GM12878 (cell line): Measurements from ENCODE around the gene ZNF329. TPM values are rescaled to one million over a fixed set of nuclear protein-coding genes. Genes with fewer than 3 reads are reported as not detected.

Experiments
- ATAC-seq: fragments of 200-7000 bp; cut with Tn5 transposase; 3 replicates; pipeline ENCODE4 v1.9.1; 2020; ENCODE audit warnings: mild to moderate bottlenecking, moderate library complexity
- BruUV-seq: library from RNA; stranded (reverse); fragments of 400-500 nt; replicated peaks from 2 replicates; lab custom pipeline; 2021; lab: Mats Ljungman, UMichigan
- CTCF ChIA-PET: fragments of 300-600 bp; sonication (Branson Sonifier 250); formaldehyde crosslinking; extraction: SDS; loops from one replicate; lab custom pipeline; 2021; ENCODE audit warnings: inconsistent platforms; lab: Yijun Ruan, JAX
- POLR2A ChIA-PET: fragments of 350-600 bp; formaldehyde crosslinking; extraction: SDS; loops from one replicate; lab custom pipeline; 2021; ENCODE audit warnings: inconsistent platforms; lab: Charles Lee
- RAD21 ChIA-PET: fragments of 300-600 bp; sonication (Branson Sonifier 250); formaldehyde crosslinking; loops from one replicate; lab custom pipeline; 2023; ENCODE audit warnings: antibody characterized with exemption; ENCODE audit not compliant: unreplicated experiment; lab: Charles Lee
- SMC1A ChIA-PET: fragments of 300-600 bp; sonication (Branson Sonifier 250); formaldehyde crosslinking; loops from one replicate; lab custom pipeline; 2023; ENCODE audit not compliant: unreplicated experiment, uncharacterized antibody; lab: Charles Lee
- DNase-seq: peaks from one replicate; pipeline ENCODE4 v3.0.0-alpha.2; 2011; ENCODE audit warnings: low read depth, low spot score
- FAIRE-seq: peaks from 3 replicates; lab custom pipeline; 2011; peaks lifted over from hg19 to GRCh38; lab: Jason Lieb, UNC
- H2AFZ ChIP-seq: 2 replicates; pipeline ENCODE4 v1.6.0; 2011; ENCODE audit warnings: low read depth, low read length, control low read depth; ENCODE audit not compliant: control insufficient read depth
- H3K27ac ChIP-seq: 2 replicates; pipeline ENCODE4 v1.5.1; 2011; ENCODE audit warnings: control low read depth; ENCODE audit not compliant: control insufficient read depth, insufficient read depth
- H3K27me3 ChIP-seq, 2 experiments: replicated peaks in 1 of 2; 2 replicates each; pipeline versions ENCODE4 v1.6.0 to v1.6.1; 2011; ENCODE audit warnings: low read length in 1 of 2; ENCODE audit not compliant: control insufficient read depth in 2 of 2, insufficient read depth in 2 of 2
- H3K36me3 ChIP-seq, 2 experiments: 2 replicates each; pipeline ENCODE4 v1.5.1; 2011; ENCODE audit warnings: low read length in 1 of 2; ENCODE audit not compliant: control insufficient read depth in 2 of 2, insufficient read depth in 2 of 2
- H3K4me1 ChIP-seq: 2 replicates; pipeline ENCODE4 v1.6.1; 2011; ENCODE audit warnings: mild to moderate bottlenecking, low read length, moderate library complexity, mixed read lengths; ENCODE audit not compliant: control insufficient read depth, insufficient read depth
- H3K4me2 ChIP-seq: 2 replicates; pipeline ENCODE4 v1.6.0; 2011; ENCODE audit warnings: control low read depth; ENCODE audit not compliant: control insufficient read depth, insufficient read depth
- H3K4me3 ChIP-seq: fragments of 200-600 bp; sonication (generic); 2 replicates; pipeline ENCODE4 v1.5.1; 2016
- H3K79me2 ChIP-seq: 2 replicates; pipeline ENCODE4 v1.6.0; 2011; ENCODE audit warnings: low read length; ENCODE audit not compliant: control insufficient read depth, insufficient read depth
- H3K9ac ChIP-seq: 2 replicates; pipeline ENCODE4 v1.8.0; 2011; ENCODE audit warnings: low read length, control low read depth, mixed read lengths; ENCODE audit not compliant: control insufficient read depth, insufficient read depth
- H3K9me3 ChIP-seq: replicated peaks from 3 replicates; pipeline ENCODE4 v1.5.1; 2011; ENCODE audit warnings: mild to moderate bottlenecking, low read length; ENCODE audit not compliant: control insufficient read depth, insufficient read depth
- H4K20me1 ChIP-seq: 2 replicates; pipeline ENCODE4 v1.6.0; 2011; ENCODE audit not compliant: control insufficient read depth, insufficient read depth
- BRCA1 ChIP-seq: IDR thresholded peaks from 2 replicates; pipeline ENCODE4 v1.6.1; 2011; ENCODE audit warnings: low read depth, low read length, improper control_type of control experiment
- CBFB ChIP-seq: IDR thresholded peaks from 2 replicates; pipeline ENCODE4 v1.6.1; 2016; ENCODE audit warnings: antibody characterized with exemption, low read depth
- CBX5 ChIP-seq: sonication (generic); IDR thresholded peaks from 2 replicates; pipeline ENCODE4 v1.6.1; 2016; ENCODE audit warnings: low read depth, moderate library complexity, mild to moderate bottlenecking, inconsistent platforms
- CHD2 ChIP-seq: IDR thresholded peaks from 2 replicates; pipeline ENCODE4 v1.6.1; 2011; ENCODE audit warnings: low read depth, low read length, improper control_type of control experiment, borderline replicate concordance
- E2F4 ChIP-seq: IDR thresholded peaks from 2 replicates; pipeline ENCODE4 v1.6.1; 2012; ENCODE audit warnings: low read depth, low read length, improper control_type of control experiment
- EP300 ChIP-seq, 2 experiments: fragments of 150-350 bp in 1 of 2; IDR thresholded peaks; 2 replicates each; pipeline ENCODE4 v1.6.1; 2011 to 2012; ENCODE audit warnings: low read depth in 2 of 2, low read length in 2 of 2, borderline replicate concordance in 1 of 2, improper control_type of control experiment in 1 of 2, inconsistent platforms in 1 of 2; ENCODE audit not compliant: control insufficient read depth in 1 of 2
- FOS ChIP-seq: IDR thresholded peaks from 3 replicates; pipeline ENCODE4 v1.6.1; 2011; ENCODE audit warnings: borderline replicate concordance; ENCODE audit not compliant: insufficient read length; ENCODE audit errors: extremely low read depth
- GATAD2B ChIP-seq: fragments of 450-650 bp; conservative IDR thresholded peaks from 2 replicates; pipeline ENCODE4 v1.6.1; 2017; ENCODE audit warnings: low read depth, mild to moderate bottlenecking, moderate library complexity
- IKZF1 ChIP-seq: fragments of 450-650 bp; conservative IDR thresholded peaks from 2 replicates; pipeline ENCODE4 v1.6.1; 2017; ENCODE audit warnings: antibody characterized with exemption, mild to moderate bottlenecking
- KAT2A ChIP-seq: conservative IDR thresholded peaks from 2 replicates; pipeline ENCODE4 v1.6.1; 2011; ENCODE audit warnings: low read depth, low read length; ENCODE audit not compliant: control insufficient read depth
- NFYB ChIP-seq: IDR thresholded peaks from 2 replicates; pipeline ENCODE4 v1.6.1; 2011; ENCODE audit warnings: low read depth, mild to moderate bottlenecking, low read length, improper control_type of control experiment, moderate library complexity; ENCODE audit not compliant: insufficient read depth
- NR2C1 ChIP-seq: fragments of 450-650 bp; IDR thresholded peaks from 2 replicates; pipeline ENCODE4 v1.6.1; 2017; ENCODE audit warnings: antibody characterized with exemption, mild to moderate bottlenecking, moderate library complexity
- PML ChIP-seq: IDR thresholded peaks from 2 replicates; pipeline ENCODE4 v1.6.1; 2012; ENCODE audit warnings: low read length, inconsistent platforms
- POLR2AphosphoS5 ChIP-seq: IDR thresholded peaks from 2 replicates; pipeline ENCODE4 v1.6.1; 2011; ENCODE audit warnings: mild to moderate bottlenecking, low read length, inconsistent platforms
- SPI1 ChIP-seq: IDR thresholded peaks from 2 replicates; pipeline ENCODE4 v1.6.1; 2011; ENCODE audit warnings: low read depth, mild to moderate bottlenecking, low read length, moderate library complexity, borderline replicate concordance; ENCODE audit not compliant: insufficient read depth
- TBL1XR1 ChIP-seq: IDR thresholded peaks from 2 replicates; pipeline ENCODE4 v1.6.1; 2012; ENCODE audit warnings: low read depth, low read length, improper control_type of control experiment
- USF1 ChIP-seq: IDR thresholded peaks from 2 replicates; pipeline ENCODE4 v1.6.1; 2011; ENCODE audit warnings: borderline replicate concordance, low read depth, mild to moderate bottlenecking, moderate library complexity, mixed read lengths, low read length; ENCODE audit not compliant: insufficient read depth; ENCODE audit errors: extremely low read length
- WGBS: methylation state at CpG from one replicate; pipeline ENCODE4 v1.1.6; 2016; ENCODE audit warnings: low lambda C conversion rate; ENCODE audit not compliant: insufficient replicate concordance, insufficient coverage; ENCODE audit errors: missing lambda C conversion rate; 5-methylcytosine and 5-hydroxymethylcytosine counted together
- in situ Hi-C: fragments of 300-500 bp; cut with MboI; formaldehyde crosslinking; loops from 9 replicates; pipeline ENCODE4 v1.14.3; 2018; ENCODE audit warnings: mixed read lengths
- intact Hi-C: fragments of 100-400 bp; cut with micrococcal nuclease; formaldehyde crosslinking; loops from one replicate; pipeline ENCODE4 v1.14.2; 2022; ENCODE audit not compliant: unreplicated experiment
- polyA plus RNA-seq, 11 experiments: library from polyadenylated mRNA; depleted of rRNA in 4 of 11; unstranded in 6 of 11; stranded (reverse) in 5 of 11; fragments of >200 nt; fragmentation: Nextera tagmentation in 4 of 11; fragmentation: Illumina TruSeq in 1 of 11; extraction: Ambion mirVana in 4 of 11; extraction: Trizol in 1 of 11; gene quantifications; 1 replicate in 1 of 11; 2 replicates in 10 of 11; pipeline versions ENCODE4 v1.2.1 to v1.2.3, GENCODE V29; 2011 to 2016; ENCODE audit warnings: inconsistent platforms in 2 of 11, missing spikeins in 2 of 11, low read depth in 1 of 11
- total RNA-seq, 4 experiments: library from RNA; depleted of rRNA in 3 of 4; stranded (reverse); fragments of >200 nt in 3 of 4; fragmentation: Illumina TruSeq in 1 of 4; extraction: Trizol in 1 of 4; gene quantifications; 2 replicates each; pipeline versions ENCODE4 v1.2.1 to v1.2.3, GENCODE V29; 2013 to 2021
- TF ChIP-seq, protein P1 (sequence below): IDR thresholded peaks from 2 replicates; pipeline ENCODE4 v1.6.1; 2011; ENCODE audit warnings: mild to moderate bottlenecking, low read depth, low read length, moderate library complexity; ENCODE audit not compliant: insufficient replicate concordance

The ZNF329 gene
- total and polyA plus RNA-seq, 10 of the 15 experiments (the other 5 are each of a cell fraction or from before 2014, with no cell fraction given) = 0.11 to 4.7 (median 0.56) TPM; not detected in 1

- Histone ChIP-seq H4K20me1 (no peaks in the 10 kb centered on the region), H3K36me3 (peaks cover 0 to 16% of the 10 kb centered on the region in 2 experiments; a peak in 3 of 4 replicates), H3K4me1 (no peaks in the 10 kb centered on the region), H3K27ac (no peak overlapping the region), H3K79me2 (no peaks in the 10 kb centered on the region), H3K4me3 (no peak overlapping the region), H3K27me3 (no peaks in the 10 kb centered on the region), H3K9me3 (peaks cover 64% of the 10 kb centered on the region), H3K9ac (no peak overlapping the region), H2AFZ (no peak overlapping the region), H3K4me2 (no peak overlapping the region)
- ATAC-seq (no peak), DNase-seq (no peak), FAIRE-seq (no peak)
- ChIA-PET CTCF (no interaction called here), POLR2A (no interaction called here), SMC1A (no interaction called here), RAD21 (interaction anchor here (0.6 kb wide), 1 partner anchor 27 kb away, joined by 3 read pairs; no protein-coding TSS in a partner anchor)
- 99% methylated on average over 6 of the region's 6 CpGs for WGBS
- BruUV-seq = no TSS peak
- in situ Hi-C loops = no loop called here
- intact Hi-C loops = no loop called here
- TF ChIP-seq PML = peak; percentile 38; the same call in 1 of the 2 replicates
- no peak for TF ChIP-seq FOS
- TF ChIP-seq CBX5 = peak; percentile 100
- no peak for TF ChIP-seq CHD2
- no peak for TF ChIP-seq TBL1XR1
- TF ChIP-seq EP300 (IDR thresholded peaks at IDR 0.05; ENCODE audit: borderline replicate concordance in 1 of 2, control insufficient read depth in 1 of 2, low read depth in 2 of 2, low read length in 2 of 2) = no peak
- TF ChIP-seq E2F4 = no peak
- TF ChIP-seq BRCA1 = no peak
- no peak for TF ChIP-seq IKZF1
- no peak for TF ChIP-seq SPI1
- no peak for TF ChIP-seq CBFB
- TF ChIP-seq NFYB = no peak
- no peak for TF ChIP-seq POLR2AphosphoS5
- no peak for TF ChIP-seq GATAD2B
- TF ChIP-seq KAT2A = no peak
- no peak for TF ChIP-seq NR2C1
- TF ChIP-seq USF1 = peak; percentile 19
- TF ChIP-seq, protein P1, sequence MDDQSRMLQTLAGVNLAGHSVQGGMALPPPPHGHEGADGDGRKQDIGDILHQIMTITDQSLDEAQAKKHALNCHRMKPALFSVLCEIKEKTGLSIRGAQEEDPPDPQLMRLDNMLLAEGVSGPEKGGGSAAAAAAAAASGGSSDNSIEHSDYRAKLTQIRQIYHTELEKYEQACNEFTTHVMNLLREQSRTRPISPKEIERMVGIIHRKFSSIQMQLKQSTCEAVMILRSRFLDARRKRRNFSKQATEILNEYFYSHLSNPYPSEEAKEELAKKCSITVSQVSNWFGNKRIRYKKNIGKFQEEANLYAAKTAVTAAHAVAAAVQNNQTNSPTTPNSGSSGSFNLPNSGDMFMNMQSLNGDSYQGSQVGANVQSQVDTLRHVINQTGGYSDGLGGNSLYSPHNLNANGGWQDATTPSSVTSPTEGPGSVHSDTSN = no peak
These were observed 46.5 kb upstream of the ZNF329 start for GRCh38 chr19:58196901-58197616.
